GM13977 (cell line): ENCODE data around the gene GUCY2D.

Experiments
- DNase-seq: peaks from one replicate; pipeline ENCODE4 v3.0.0; 2012; ENCODE audit warnings: low spot score
- in situ Hi-C: fragments of 300-500 bp; cut with MboI; formaldehyde crosslinking; loops from one replicate; pipeline ENCODE4 v1.12.0; 2022; ENCODE audit warnings: low sequenced_read_pairs, low pct_unique_long_range_greater_than_20kb, mixed read lengths, inconsistent platforms; ENCODE audit not compliant: unreplicated experiment
- TF ChIP-seq, protein P1 (sequence below): IDR thresholded peaks from 2 replicates; pipeline ENCODE4 v1.5.1; 2012; ENCODE audit warnings: mild to moderate bottlenecking, control low read depth; ENCODE audit not compliant: insufficient read depth; ENCODE audit errors: extremely low read depth, missing control alignments

The GUCY2D gene

GRCh38 chr17:8051831-8052230 is 49.4 kb downstream of the GUCY2D start:
- in situ Hi-C loops, result no loop called here
- TF ChIP-seq, protein P1, sequence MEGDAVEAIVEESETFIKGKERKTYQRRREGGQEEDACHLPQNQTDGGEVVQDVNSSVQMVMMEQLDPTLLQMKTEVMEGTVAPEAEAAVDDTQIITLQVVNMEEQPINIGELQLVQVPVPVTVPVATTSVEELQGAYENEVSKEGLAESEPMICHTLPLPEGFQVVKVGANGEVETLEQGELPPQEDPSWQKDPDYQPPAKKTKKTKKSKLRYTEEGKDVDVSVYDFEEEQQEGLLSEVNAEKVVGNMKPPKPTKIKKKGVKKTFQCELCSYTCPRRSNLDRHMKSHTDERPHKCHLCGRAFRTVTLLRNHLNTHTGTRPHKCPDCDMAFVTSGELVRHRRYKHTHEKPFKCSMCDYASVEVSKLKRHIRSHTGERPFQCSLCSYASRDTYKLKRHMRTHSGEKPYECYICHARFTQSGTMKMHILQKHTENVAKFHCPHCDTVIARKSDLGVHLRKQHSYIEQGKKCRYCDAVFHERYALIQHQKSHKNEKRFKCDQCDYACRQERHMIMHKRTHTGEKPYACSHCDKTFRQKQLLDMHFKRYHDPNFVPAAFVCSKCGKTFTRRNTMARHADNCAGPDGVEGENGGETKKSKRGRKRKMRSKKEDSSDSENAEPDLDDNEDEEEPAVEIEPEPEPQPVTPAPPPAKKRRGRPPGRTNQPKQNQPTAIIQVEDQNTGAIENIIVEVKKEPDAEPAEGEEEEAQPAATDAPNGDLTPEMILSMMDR, result no peak
- DNase-seq, result no peak

- DNase-seq, result no peak
- in situ Hi-C loops, result no loop called here
- TF ChIP-seq, protein P1, result no peak
Measured at GRCh38 chr17:8052256-8053252, 50.1 kb downstream of the GUCY2D start.

DNA sequence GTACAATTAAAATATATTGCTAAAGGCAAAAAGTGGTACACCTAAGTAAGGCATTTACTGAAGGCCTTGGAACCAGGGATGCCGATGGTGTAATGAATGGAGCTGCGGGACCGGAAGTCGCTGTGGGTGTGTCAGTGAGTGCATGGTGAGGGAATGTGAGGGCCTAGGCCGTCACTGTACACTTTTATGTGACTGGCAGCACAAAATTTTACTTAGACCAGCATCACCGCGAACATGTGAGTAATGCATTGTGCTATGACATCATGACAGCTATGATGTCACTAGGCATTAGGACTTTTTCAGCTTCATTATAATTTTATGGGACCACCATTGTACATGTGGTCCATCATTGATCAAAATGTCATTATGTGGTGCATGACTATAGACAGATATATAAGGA is 51.2 kb downstream of the GUCY2D start:
- in situ Hi-C loops, result no loop called here
- DNase-seq, result no peak
- TF ChIP-seq, protein P1, result no peak

DNA sequence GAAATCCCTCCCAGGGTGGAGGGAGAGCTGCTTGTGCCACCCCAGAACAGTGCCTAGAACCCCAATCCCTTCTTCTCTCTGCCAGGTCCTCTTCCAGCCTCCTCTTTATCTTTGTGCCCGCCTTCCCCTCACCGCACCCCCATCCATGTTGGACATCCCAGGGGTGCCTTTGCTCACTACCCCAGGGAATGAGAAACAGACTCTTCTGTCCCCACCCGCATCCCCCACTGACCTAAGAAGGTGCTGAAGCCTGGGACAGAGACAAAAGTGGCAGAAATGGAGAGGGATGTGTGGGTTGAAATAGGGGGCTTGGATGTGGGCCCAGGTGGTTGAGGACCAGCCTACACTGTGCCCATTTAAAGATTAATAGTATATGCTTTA is 53.4 kb downstream of the GUCY2D start:
- TF ChIP-seq, protein P1, result no peak
- no peak for DNase-seq
- in situ Hi-C loops, result no loop called here

- TF ChIP-seq, protein P1, result no peak
- DNase-seq, result no peak
- in situ Hi-C loops, result no loop called here
Measured at GRCh38 chr17:8056232-8056975, 54.0 kb downstream of the GUCY2D start.

GRCh38 chr17:8056976-8057625 is 54.7 kb downstream of the GUCY2D start:
- TF ChIP-seq, protein P1, result no peak
- in situ Hi-C loops, result no loop called here
- no peak for DNase-seq
